ENCODE results near the gene TFDP1.

TFDP1 gene

GRCh38 chr13:113671066-113672001 is 86.8 kb downstream of the TFDP1 start:
- no peak overlapping the region for H3K9ac ChIP-seq (ENCODE audit: low read length)
- no peaks in the 10 kb centered on the region for H3K9me3 ChIP-seq (ENCODE audit: control insufficient read depth, insufficient read depth, low read depth, low read length)
- H3K4me3 ChIP-seq (ENCODE audit: low read depth, low read length): no peak overlapping the region
- no peak overlapping the region for H3K27ac ChIP-seq (ENCODE audit: low read depth, low read length)
- H3K27me3 ChIP-seq (ENCODE audit: control insufficient read depth, insufficient read depth, low read length): no peaks in the 10 kb centered on the region
- no peaks in the 10 kb centered on the region for H3K4me1 ChIP-seq (ENCODE audit: control insufficient read depth, insufficient read depth, low read length)
- no peaks in the 10 kb centered on the region for H3K36me3 ChIP-seq (ENCODE audit: control insufficient read depth, insufficient read depth, low read length)

DNA sequence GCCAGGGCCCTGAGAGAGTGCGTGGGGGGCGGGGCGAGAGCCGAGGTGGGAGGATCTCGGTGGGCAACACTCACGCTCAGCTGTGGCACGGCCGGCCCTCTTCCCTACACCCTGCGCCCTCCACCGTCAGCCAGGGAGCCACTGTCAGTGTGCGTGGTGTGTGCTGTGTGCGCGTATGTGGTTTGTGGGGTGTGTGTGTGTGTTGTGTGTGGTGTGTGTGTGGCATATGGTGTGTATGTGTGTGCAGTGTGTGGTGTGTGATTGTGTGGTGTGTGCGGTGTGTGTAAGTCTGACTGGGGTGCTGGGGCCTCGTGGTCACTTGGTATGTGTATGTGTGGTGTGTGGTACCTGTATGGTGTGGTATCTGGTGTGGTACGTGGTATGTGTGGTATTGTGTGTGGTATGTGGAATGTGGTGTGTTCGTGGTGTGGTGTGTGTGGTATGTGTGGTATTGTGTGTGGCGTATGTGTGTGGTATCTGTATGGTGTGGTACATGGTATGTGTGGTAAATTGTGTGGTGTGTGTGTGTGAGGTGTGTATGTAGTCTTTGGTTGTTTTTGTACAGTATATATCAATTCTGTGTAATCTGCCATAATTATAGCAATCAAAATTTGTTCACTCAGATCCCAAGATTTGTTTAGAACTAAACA is 87.6 kb downstream of the TFDP1 start:
- Histone ChIP-seq H3K4me3 (ENCODE audit: low read depth, low read length) (no peak overlapping the region), H3K27me3 (ENCODE audit: control insufficient read depth, insufficient read depth, low read length) (no peaks in the 10 kb centered on the region), H3K36me3 (ENCODE audit: control insufficient read depth, insufficient read depth, low read length) (no peaks in the 10 kb centered on the region), H3K9me3 (ENCODE audit: control insufficient read depth, insufficient read depth, low read depth, low read length) (no peaks in the 10 kb centered on the region), H3K4me1 (ENCODE audit: control insufficient read depth, insufficient read depth, low read length) (no peaks in the 10 kb centered on the region), H3K9ac (ENCODE audit: low read length) (no peak overlapping the region), H3K27ac (ENCODE audit: low read depth, low read length) (no peak overlapping the region)

Data from HUES6 (cell line).